ENCODE measurements around the gene BLM. TPM values are rescaled to one million over a fixed set of nuclear protein-coding genes. Genes with fewer than 3 reads are reported as not detected.

The BLM gene
- total RNA-seq, 1 donor from 2014 or later: 26.2 TPM

DNA sequence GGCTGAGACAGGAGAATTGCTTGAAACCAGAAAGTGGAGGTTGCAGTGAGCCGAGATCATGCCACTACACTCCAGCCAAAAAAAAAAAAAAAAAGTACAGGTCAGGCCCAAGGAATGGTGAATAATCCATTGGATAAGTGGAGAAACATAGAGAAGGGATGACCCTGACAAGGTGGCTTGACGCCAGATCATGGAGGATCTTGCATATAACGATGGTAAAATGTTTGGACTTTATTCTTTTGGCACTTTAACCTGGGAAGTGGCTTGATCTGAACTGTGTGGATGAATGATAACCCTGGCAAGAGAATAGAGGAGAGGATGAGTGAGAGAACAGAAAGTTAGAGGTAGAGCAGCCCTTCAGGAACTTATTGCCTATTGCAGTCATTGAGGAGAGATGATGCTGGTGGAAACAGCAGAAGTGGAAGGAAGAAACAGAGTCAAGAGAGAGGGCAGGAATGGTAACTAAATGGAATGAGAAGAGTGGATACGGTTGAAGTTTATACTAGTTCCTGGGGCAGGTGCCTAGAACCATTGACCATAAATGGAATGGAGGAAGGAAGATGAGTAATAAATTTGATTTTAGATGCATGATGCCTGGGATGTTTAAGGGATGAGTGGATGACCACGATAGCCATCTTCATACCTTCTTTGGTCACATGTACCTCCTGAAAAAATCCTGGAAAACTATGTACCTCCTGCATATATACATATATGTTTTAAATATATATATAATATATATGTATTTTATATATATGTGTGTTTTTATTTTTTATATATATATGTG is 57.8 kb downstream of the BLM start:
- H3K27ac ChIP-seq (replicated peaks): no peak overlapping the region
- peaks cover 6% of the 10 kb centered on the region for H3K36me3 ChIP-seq
- peaks cover 17% of the 10 kb centered on the region for H3K4me1 ChIP-seq
- H3K9me3 ChIP-seq (replicated peaks): no peaks in the 10 kb centered on the region
- TF ChIP-seq, protein P1, sequence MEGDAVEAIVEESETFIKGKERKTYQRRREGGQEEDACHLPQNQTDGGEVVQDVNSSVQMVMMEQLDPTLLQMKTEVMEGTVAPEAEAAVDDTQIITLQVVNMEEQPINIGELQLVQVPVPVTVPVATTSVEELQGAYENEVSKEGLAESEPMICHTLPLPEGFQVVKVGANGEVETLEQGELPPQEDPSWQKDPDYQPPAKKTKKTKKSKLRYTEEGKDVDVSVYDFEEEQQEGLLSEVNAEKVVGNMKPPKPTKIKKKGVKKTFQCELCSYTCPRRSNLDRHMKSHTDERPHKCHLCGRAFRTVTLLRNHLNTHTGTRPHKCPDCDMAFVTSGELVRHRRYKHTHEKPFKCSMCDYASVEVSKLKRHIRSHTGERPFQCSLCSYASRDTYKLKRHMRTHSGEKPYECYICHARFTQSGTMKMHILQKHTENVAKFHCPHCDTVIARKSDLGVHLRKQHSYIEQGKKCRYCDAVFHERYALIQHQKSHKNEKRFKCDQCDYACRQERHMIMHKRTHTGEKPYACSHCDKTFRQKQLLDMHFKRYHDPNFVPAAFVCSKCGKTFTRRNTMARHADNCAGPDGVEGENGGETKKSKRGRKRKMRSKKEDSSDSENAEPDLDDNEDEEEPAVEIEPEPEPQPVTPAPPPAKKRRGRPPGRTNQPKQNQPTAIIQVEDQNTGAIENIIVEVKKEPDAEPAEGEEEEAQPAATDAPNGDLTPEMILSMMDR (IDR thresholded peaks at IDR 0.05; ENCODE audit: borderline replicate concordance): no peak
- H3K4me3 ChIP-seq: no peak overlapping the region
- intact Hi-C loops (cut with micrococcal nuclease): no loop called here
- H3K27me3 ChIP-seq (ENCODE audit: low read depth): no peaks in the 10 kb centered on the region
- no peak for DNase-seq

DNA sequence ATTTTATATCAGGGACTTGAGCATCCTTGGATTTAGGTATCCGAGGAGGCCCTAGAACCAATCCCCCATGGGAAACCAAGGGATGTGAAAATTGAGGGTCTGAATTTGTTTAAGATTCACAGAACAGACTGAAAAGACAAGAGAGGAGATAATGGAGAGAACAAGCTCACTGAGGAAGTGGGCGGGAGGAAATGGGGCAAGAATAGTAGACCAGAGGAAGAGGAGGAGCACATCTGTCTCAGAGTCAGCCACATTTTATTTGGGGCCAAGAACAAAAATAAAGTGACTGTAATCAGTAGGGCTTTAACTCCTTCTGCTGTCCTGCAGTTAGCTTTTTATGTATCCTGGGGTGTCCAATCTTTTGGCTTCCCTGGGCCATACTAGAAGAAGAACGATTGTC is 63.8 kb downstream of the BLM start:
- intact Hi-C loops (cut with micrococcal nuclease): loop anchor here (2.0 kb wide), 1 partner anchor 28 kb away; no protein-coding TSS in a partner anchor
- TF ChIP-seq, protein P1 (IDR thresholded peaks at IDR 0.05; ENCODE audit: borderline replicate concordance): no peak
- no peak for DNase-seq
- Histone ChIP-seq H3K27me3 (ENCODE audit: low read depth) (no peaks in the 10 kb centered on the region), H3K4me1 (peaks cover 12% of the 10 kb centered on the region), H3K36me3 (peaks cover 6% of the 10 kb centered on the region), H3K9me3 (replicated peaks) (no peaks in the 10 kb centered on the region), H3K27ac (replicated peaks) (no peak overlapping the region), H3K4me3 (no peak overlapping the region)

DNA sequence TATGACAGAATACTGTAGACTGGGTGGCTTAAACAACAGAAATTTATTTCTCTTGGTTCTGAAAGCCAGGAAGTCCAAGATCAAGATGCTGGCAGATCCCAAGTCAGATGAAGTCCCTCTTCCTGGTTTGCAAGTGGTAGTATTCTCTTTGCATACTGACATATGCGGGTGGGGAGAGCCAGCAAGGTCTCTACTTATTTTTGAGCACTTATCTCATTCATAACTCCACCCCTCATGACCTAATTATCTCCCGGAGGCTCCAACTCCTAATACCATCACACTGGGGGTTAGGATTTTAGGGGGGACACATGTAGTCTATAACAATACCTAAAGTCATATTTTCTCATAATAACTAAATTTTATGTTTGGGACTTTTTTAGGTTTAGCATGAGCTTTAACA is 65.3 kb downstream of the BLM start:
- Histone ChIP-seq H3K36me3 (peaks cover 7% of the 10 kb centered on the region), H3K4me1 (peaks cover 13% of the 10 kb centered on the region), H3K27ac (replicated peaks) (no peak overlapping the region), H3K27me3 (ENCODE audit: low read depth) (no peaks in the 10 kb centered on the region), H3K4me3 (no peak overlapping the region), H3K9me3 (replicated peaks) (no peaks in the 10 kb centered on the region)
- DNase-seq: no peak
- intact Hi-C loops (cut with micrococcal nuclease): no loop called here
- TF ChIP-seq, protein P1 (IDR thresholded peaks at IDR 0.05; ENCODE audit: borderline replicate concordance): no peak

DNA sequence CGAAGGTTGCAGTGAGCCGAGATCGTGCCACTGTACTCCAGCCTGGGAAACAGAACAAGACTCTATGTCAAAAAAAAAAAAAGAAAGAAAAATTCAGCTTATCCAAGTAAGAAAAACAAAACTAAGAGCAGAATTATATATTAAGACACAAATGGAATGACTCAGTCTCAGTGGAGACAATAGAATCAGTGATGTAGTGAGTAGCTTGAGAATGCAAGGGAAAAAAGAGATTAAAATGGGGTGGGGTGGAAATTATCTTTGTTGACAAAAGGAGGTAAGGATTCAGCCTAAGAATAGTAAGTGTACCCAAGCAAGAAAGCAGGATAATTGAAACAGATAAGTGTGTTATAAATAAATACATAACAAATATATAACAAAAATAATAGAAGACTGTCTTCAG is 70.7 kb downstream of the BLM start:
- Histone ChIP-seq H3K27me3 (ENCODE audit: low read depth) (no peaks in the 10 kb centered on the region), H3K27ac (replicated peaks) (no peak overlapping the region), H3K4me1 (peaks cover 11% of the 10 kb centered on the region), H3K9me3 (replicated peaks) (no peaks in the 10 kb centered on the region), H3K36me3 (peaks cover 7% of the 10 kb centered on the region), H3K4me3 (no peak overlapping the region)
- intact Hi-C loops (cut with micrococcal nuclease): no loop called here
- TF ChIP-seq, protein P1 (IDR thresholded peaks at IDR 0.05; ENCODE audit: borderline replicate concordance): no peak
- DNase-seq: no peak

DNA sequence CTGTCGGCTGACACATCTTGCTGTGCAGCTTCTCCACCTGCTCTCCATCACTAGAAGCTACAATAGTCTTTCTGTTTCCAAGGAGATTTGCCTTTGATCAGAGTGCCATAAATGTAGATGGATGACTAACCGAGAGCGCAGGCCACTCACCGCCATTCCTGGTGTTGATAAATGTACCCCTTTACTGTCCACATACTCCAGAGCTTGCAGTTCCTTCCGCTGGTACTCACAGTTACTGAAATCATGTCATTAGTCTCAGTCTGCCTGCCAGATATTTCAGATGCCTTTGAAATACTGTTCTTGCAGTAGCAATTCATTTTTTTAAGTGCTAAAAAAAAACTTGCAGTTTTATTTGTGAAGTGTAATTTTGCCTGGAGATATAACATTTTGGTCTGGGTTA is 72.3 kb downstream of the BLM start:
- TF ChIP-seq, protein P1 (IDR thresholded peaks at IDR 0.05; ENCODE audit: borderline replicate concordance): no peak
- Histone ChIP-seq H3K36me3 (peaks cover 14% of the 10 kb centered on the region), H3K9me3 (replicated peaks) (no peaks in the 10 kb centered on the region), H3K4me1 (peaks cover 8% of the 10 kb centered on the region), H3K4me3 (no peak overlapping the region), H3K27ac (replicated peaks) (no peak overlapping the region), H3K27me3 (ENCODE audit: low read depth) (no peaks in the 10 kb centered on the region)
- no peak for DNase-seq
- intact Hi-C loops (cut with micrococcal nuclease): no loop called here

Data from left ventricle myocardium inferior (tissue), 1 donor.